Activated naive CD4-positive, alpha-beta T cell treated with anti-CD3 and anti-CD28 coated beads, Interleukin-2, amount 50 U/mL, for 72 hours (primary cell): ENCODE results near the gene AKR1B1. TPM values are rescaled to one million over a fixed set of nuclear protein-coding genes. Genes with fewer than 3 reads are reported as not detected.
"Not testable (repeated sequence)": the region's sequence is repeated elsewhere in the genome, so short reads cannot be mapped to it uniquely, and the experiment has no call there.

Source experiments
- ATAC-seq, 2 donors: fragments of 150-1000 bp; cut with Tn5 transposase; 2 replicates each; pipeline ENCODE4 v1.10.0; 2021; ENCODE audit warnings: mild to moderate bottlenecking in 2 of 2, moderate library complexity in 2 of 2
- DNase-seq, 2 donors: peaks; one replicate each; pipeline ENCODE4 v3.0.0; 2021 to 2022; ENCODE audit warnings: low spot score in 2 of 2
- H3K27ac Mint-ChIP-seq, 2 donors: one replicate each; pipeline ENCODE4 v1.8.0; 2022; ENCODE audit warnings: mild to moderate bottlenecking in 2 of 2, mixed read lengths in 2 of 2
- H3K36me3 Mint-ChIP-seq, 2 donors: one replicate each; pipeline ENCODE4 v1.8.0; 2022; ENCODE audit warnings: mixed read lengths in 2 of 2
- H3K9me3 Mint-ChIP-seq, 2 donors: one replicate each; pipeline ENCODE4 v1.8.0; 2022; ENCODE audit warnings: mixed read lengths in 2 of 2
- total RNA-seq, 2 donors: library from RNA; stranded (reverse); gene quantifications; one replicate each; pipeline ENCODE4 v1.2.3, GENCODE V29; 2022

The AKR1B1 gene
- total RNA-seq = 100 to 1,000 TPM; 104 to 144 TPM

- Mint-ChIP-seq H3K27ac (peak within 1 kb of the TSS; percentile 86 to 91), H3K36me3 (peaks cover 10 to 16% of the 10 kb centered on the region in 2 donors), H3K9me3 (peaks cover 2 to 3% of the 10 kb centered on the region in 2 donors)
- ATAC-seq (peak; percentile 93 to 96), DNase-seq (peak; percentile 86 to 88)
These were observed at the start of gene AKR1B1 for GRCh38 chr7:134458806-134459698. TSS of gene AKR1B1 (minus strand) at chr7:134459100. CDS start at chr7:134459062, 38 bp downstream.

- Mint-ChIP-seq H3K27ac (no peak overlapping the region), H3K36me3 (no peaks in the 10 kb centered on the region), H3K9me3 (no peaks in the 10 kb centered on the region)
- no peak for DNase-seq
- no peak for ATAC-seq
These were observed 47.0 kb upstream of the AKR1B1 start for GRCh38 chr7:134505856-134506255.

GRCh38 chr7:134504660-134505164 lies 45.8 kb upstream of the AKR1B1 start:
- H3K27ac Mint-ChIP-seq = no peak overlapping the region
- no peak for DNase-seq
- H3K36me3 Mint-ChIP-seq = no peaks in the 10 kb centered on the region
- H3K9me3 Mint-ChIP-seq = no peaks in the 10 kb centered on the region
- ATAC-seq = no peak

- DNase-seq (no peak), ATAC-seq (no peak)
- no peaks in the 10 kb centered on the region for H3K9me3 Mint-ChIP-seq
- no peaks in the 10 kb centered on the region for H3K36me3 Mint-ChIP-seq
- no peak overlapping the region for H3K27ac Mint-ChIP-seq
These were observed 43.8 kb upstream of the AKR1B1 start for GRCh38 chr7:134502463-134503371.

- Mint-ChIP-seq H3K36me3 (no peaks in the 10 kb centered on the region), H3K9me3 (no peaks in the 10 kb centered on the region), H3K27ac (no peak overlapping the region)
- no peak for ATAC-seq
- DNase-seq = no peak
These were observed 42.1 kb upstream of the AKR1B1 start for GRCh38 chr7:134500982-134501381.

GRCh38 chr7:134500406-134500805 lies 41.5 kb upstream of the AKR1B1 start:
- no peak for ATAC-seq
- Mint-ChIP-seq H3K27ac (no peak overlapping the region), H3K9me3 (no peaks in the 10 kb centered on the region), H3K36me3 (no peaks in the 10 kb centered on the region)
- no peak for DNase-seq

GRCh38 chr7:134495546-134495945 lies 36.6 kb upstream of the AKR1B1 start:
- H3K9me3 Mint-ChIP-seq = no peaks in the 10 kb centered on the region
- no peak for ATAC-seq

GRCh38 chr7:134493091-134493490 lies 34.2 kb upstream of the AKR1B1 start:
- Mint-ChIP-seq H3K27ac (no peak overlapping the region), H3K36me3 (no peaks in the 10 kb centered on the region), H3K9me3 (no peaks in the 10 kb centered on the region)
- DNase-seq (no peak), ATAC-seq (no peak)

More at GRCh38 chr7:134495546-134495945, 36.6 kb upstream of the AKR1B1 start:
- no peaks in the 10 kb centered on the region for H3K36me3 Mint-ChIP-seq
- H3K27ac Mint-ChIP-seq = no peak overlapping the region
- no peak for DNase-seq

GRCh38 chr7:134487721-134488120 lies 28.8 kb upstream of the AKR1B1 start:
- ATAC-seq, H3K27ac Mint-ChIP-seq, H3K36me3 Mint-ChIP-seq, H3K9me3 Mint-ChIP-seq, DNase-seq: not testable (repeated sequence)

GRCh38 chr7:134485203-134485602 lies 26.3 kb upstream of the AKR1B1 start:
- DNase-seq (no peak), ATAC-seq (no peak)
- no peak overlapping the region for H3K27ac Mint-ChIP-seq
- no peaks in the 10 kb centered on the region for H3K36me3 Mint-ChIP-seq
- H3K9me3 Mint-ChIP-seq = peaks cover 0 to 5% of the 10 kb centered on the region in 2 donors

GRCh38 chr7:134483296-134483695 lies 24.4 kb upstream of the AKR1B1 start:
- DNase-seq (no peak), ATAC-seq (no peak)
- no peaks in the 10 kb centered on the region for H3K36me3 Mint-ChIP-seq
- peaks cover 0 to 5% of the 10 kb centered on the region in 2 donors for H3K9me3 Mint-ChIP-seq
- H3K27ac Mint-ChIP-seq = no peak overlapping the region

- ATAC-seq = no peak
- Mint-ChIP-seq H3K36me3 (no peaks in the 10 kb centered on the region), H3K27ac (no peak overlapping the region), H3K9me3 (peaks cover 0 to 5% of the 10 kb centered on the region in 2 donors)
- DNase-seq = no peak
These were observed 24.0 kb upstream of the AKR1B1 start for GRCh38 chr7:134482858-134483257.

- DNase-seq (no peak), ATAC-seq (no peak)
- no peaks in the 10 kb centered on the region for H3K36me3 Mint-ChIP-seq
- H3K9me3 Mint-ChIP-seq = no peaks in the 10 kb centered on the region
- no peak overlapping the region for H3K27ac Mint-ChIP-seq
These were observed 22.3 kb upstream of the AKR1B1 start for GRCh38 chr7:134481167-134481566.

- DNase-seq (no peak), ATAC-seq (no peak)
- H3K27ac Mint-ChIP-seq = no peak overlapping the region
- H3K36me3 Mint-ChIP-seq = no peaks in the 10 kb centered on the region
- no peaks in the 10 kb centered on the region for H3K9me3 Mint-ChIP-seq
These were observed 21.8 kb upstream of the AKR1B1 start for GRCh38 chr7:134480730-134481129.

- DNase-seq = no peak
- no peak for ATAC-seq
- Mint-ChIP-seq H3K9me3 (no peaks in the 10 kb centered on the region), H3K36me3 (no peaks in the 10 kb centered on the region), H3K27ac (no peak overlapping the region)
These were observed 21.3 kb upstream of the AKR1B1 start for GRCh38 chr7:134480202-134480601.

GRCh38 chr7:134478707-134479106 lies 19.8 kb upstream of the AKR1B1 start:
- Mint-ChIP-seq H3K36me3 (no peaks in the 10 kb centered on the region), H3K9me3 (no peaks in the 10 kb centered on the region), H3K27ac (no peak overlapping the region)
- ATAC-seq = no peak
- no peak for DNase-seq

- no peaks in the 10 kb centered on the region for H3K36me3 Mint-ChIP-seq
- no peak overlapping the region for H3K27ac Mint-ChIP-seq
- ATAC-seq (no peak), DNase-seq (no peak)
- H3K9me3 Mint-ChIP-seq = no peaks in the 10 kb centered on the region
These were observed 19.1 kb upstream of the AKR1B1 start for GRCh38 chr7:134477954-134478353.
